Retinal pigment epithelial cell (primary cell): Measurements from ENCODE around the gene ACY1.

Source experiments
- DNase-seq: peaks from one replicate; pipeline ENCODE4 v3.0.0-alpha.2; 2010; ENCODE audit warnings: low read depth
- H3K4me3 ChIP-seq: 2 replicates; pipeline ENCODE4 v1.5.1; 2011; ENCODE audit warnings: mild to moderate bottlenecking, low read length, control low read depth, moderate library complexity
- CTCF ChIP-seq: conservative IDR thresholded peaks from 2 replicates; pipeline ENCODE4 v1.5.1; 2011; ENCODE audit warnings: low read depth, low read length, control low read depth, inconsistent platforms

Gene ACY1

GRCh38 chr3:52020796-52021195 is 37.5 kb downstream of the ACY1 start:
- no peak for TF ChIP-seq CTCF
- no peak overlapping the region for H3K4me3 ChIP-seq
- no peak for DNase-seq

DNA sequence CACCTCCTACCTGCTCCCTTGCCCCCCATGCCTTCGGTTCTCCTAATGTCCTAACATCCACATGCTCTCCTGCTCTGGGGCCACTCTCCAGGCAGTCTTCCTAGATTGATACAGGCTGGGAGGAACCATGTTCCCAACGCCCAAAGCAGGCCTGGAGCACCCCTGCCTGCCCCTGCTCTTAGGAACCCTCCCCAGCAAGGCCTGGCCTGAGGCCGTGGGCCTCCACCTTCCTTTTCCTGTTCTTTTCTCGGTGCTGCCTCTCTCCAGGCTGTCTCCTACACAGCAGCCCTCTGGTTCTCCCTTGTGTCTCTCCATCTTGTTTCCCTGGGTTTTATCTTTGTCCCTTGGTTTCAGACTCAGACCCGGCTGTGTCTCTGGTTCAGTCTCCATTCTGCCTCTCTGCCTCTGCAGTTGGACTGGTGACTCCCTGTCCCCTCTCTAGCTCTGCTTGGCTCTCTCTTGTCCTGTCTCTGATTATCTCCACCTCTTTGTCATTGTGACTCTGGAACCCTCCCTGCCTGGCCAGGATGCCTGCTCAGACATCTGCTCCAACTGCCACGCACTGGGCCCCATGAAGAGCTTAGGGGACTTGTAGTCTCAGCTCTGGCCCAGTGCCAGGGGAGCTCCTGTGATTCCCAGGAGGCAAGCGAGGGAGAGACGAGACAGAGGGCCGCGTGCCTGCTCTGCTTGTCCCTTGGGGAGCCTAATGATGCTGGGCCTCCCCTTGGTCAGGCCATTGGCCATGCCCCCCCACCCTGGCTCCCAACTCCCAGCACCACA is 38.3 kb downstream of the ACY1 start:
- DNase-seq = no peak
- no peak for TF ChIP-seq CTCF
- H3K4me3 ChIP-seq = no peak overlapping the region

GRCh38 chr3:52022323-52023100 is 39.2 kb downstream of the ACY1 start:
- no peak for DNase-seq
- TF ChIP-seq CTCF = no peak
- no peak overlapping the region for H3K4me3 ChIP-seq

- TF ChIP-seq CTCF = no peak
- no peak for DNase-seq
- H3K4me3 ChIP-seq = no peak overlapping the region
Measured at GRCh38 chr3:52023101-52023770, 39.9 kb downstream of the ACY1 start.

GRCh38 chr3:52023860-52024764 is 40.8 kb downstream of the ACY1 start:
- TF ChIP-seq CTCF = no peak
- DNase-seq = no peak
- H3K4me3 ChIP-seq = no peak overlapping the region

DNA sequence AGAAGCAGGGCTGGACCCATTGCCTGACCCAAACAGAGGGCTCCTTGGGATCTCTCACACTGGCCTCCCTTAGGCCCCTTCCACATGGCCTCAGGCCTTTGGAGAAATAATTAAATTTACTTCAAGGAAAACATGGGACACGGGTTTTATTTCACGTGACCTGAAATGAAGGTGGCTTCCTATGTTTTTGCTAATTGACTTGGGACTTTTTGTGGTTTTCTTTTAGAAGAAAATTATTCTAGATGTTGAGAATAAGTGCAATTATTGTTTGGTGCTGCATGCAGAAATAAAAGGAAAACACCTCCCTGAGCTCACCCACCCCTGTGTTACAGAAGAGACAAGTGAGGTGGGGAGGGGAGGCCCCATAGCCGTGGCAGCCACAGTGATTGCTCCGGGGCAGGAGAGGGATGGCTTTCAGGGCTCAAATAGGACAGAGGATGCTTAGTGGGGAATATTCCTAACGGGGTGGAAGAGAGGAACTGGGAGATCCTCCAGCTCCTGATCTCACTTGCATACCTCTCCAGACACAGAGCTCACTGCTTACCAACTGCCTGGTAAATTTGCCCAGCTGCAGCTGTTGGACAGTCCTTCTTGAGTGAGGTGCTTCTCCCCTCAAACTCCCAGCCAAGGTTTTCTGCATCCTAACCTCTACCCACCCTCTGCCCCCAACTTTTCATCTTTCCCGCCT is 41.6 kb downstream of the ACY1 start:
- DNase-seq = no peak
- no peak for TF ChIP-seq CTCF
- no peak overlapping the region for H3K4me3 ChIP-seq
